HG03558 (cell line): ENCODE results near the gene ZC3H18.
"Not testable (repeated sequence)": the region's sequence is repeated elsewhere in the genome, so short reads cannot be mapped to it uniquely, and the experiment has no call there.

ENCODE experiments used
- ATAC-seq: cut with Tn5 transposase; IDR thresholded peaks from one replicate; pipeline ENCODE4 v1.9.1; 2021; ENCODE audit warnings: moderate number of reproducible peaks; ENCODE audit not compliant: unreplicated experiment; ENCODE audit errors: extremely low read depth

Gene ZC3H18

GRCh38 chr16:88599825-88600538 is 29.8 kb downstream of the ZC3H18 start:
- ATAC-seq = no peak

GRCh38 chr16:88600539-88600896 is 30.3 kb downstream of the ZC3H18 start:
- ATAC-seq = no peak

- no peak for ATAC-seq
Observed at GRCh38 chr16:88601313-88602036, 31.3 kb downstream of the ZC3H18 start.

GRCh38 chr16:88602091-88602490 is 31.9 kb downstream of the ZC3H18 start:
- no peak for ATAC-seq

GRCh38 chr16:88605186-88606147 is 35.3 kb downstream of the ZC3H18 start:
- no peak for ATAC-seq

- ATAC-seq = no peak
Observed at GRCh38 chr16:88606148-88606757, 36.0 kb downstream of the ZC3H18 start.

GRCh38 chr16:88608076-88608475 is 37.9 kb downstream of the ZC3H18 start:
- no peak for ATAC-seq

- ATAC-seq = not testable (repeated sequence)
Observed at GRCh38 chr16:88609426-88609825, 39.2 kb downstream of the ZC3H18 start.

GRCh38 chr16:88610080-88610479 is 39.9 kb downstream of the ZC3H18 start:
- no peak for ATAC-seq

- no peak for ATAC-seq
Observed at GRCh38 chr16:88610909-88611812, 41.0 kb downstream of the ZC3H18 start.

GRCh38 chr16:88613293-88613692 is 43.1 kb downstream of the ZC3H18 start:
- ATAC-seq = no peak

GRCh38 chr16:88613911-88614817 is 44.0 kb downstream of the ZC3H18 start:
- no peak for ATAC-seq

GRCh38 chr16:88614818-88615580 is 44.8 kb downstream of the ZC3H18 start:
- ATAC-seq = no peak

GRCh38 chr16:88616320-88616719 is 46.1 kb downstream of the ZC3H18 start:
- no peak for ATAC-seq

GRCh38 chr16:88616736-88617135 is 46.5 kb downstream of the ZC3H18 start:
- ATAC-seq = no peak

- no peak for ATAC-seq
Observed at GRCh38 chr16:88617268-88618031, 47.2 kb downstream of the ZC3H18 start.
